Tongue (tissue), 1 donor: ENCODE data around the gene CDC123. TPM values are rescaled to one million over a fixed set of nuclear protein-coding genes. Genes with fewer than 3 reads are reported as not detected.

ENCODE experiments used
- total RNA-seq: library from RNA; depleted of rRNA; stranded (reverse); fragments of >200 nt; gene quantifications from one replicate; pipeline ENCODE4 v1.2.3, GENCODE V29; 2014

CDC123 gene
- total RNA-seq, 1 donor from 2014 or later, result 57.7 TPM

Other genes with a start within 250 kb of the CDC123 start
- 31.3 TPM for gene UPF2, start 153.4 kb upstream of the CDC123 start, total RNA-seq
- gene DHTKD1, start 127.2 kb upstream of the CDC123 start, total RNA-seq, result 43.9 TPM
- gene SEC61A2, start 66.5 kb upstream of the CDC123 start, total RNA-seq, result 15.3 TPM
- 23.9 TPM for gene NUDT5, start 297 bp upstream of the CDC123 start, total RNA-seq
- 10.9 TPM for gene CAMK1D, start 153.4 kb downstream of the CDC123 start, total RNA-seq